Left ventricle myocardium superior (tissue), 1 donor: ENCODE data around the gene SLC35E1. TPM values are rescaled to one million over a fixed set of nuclear protein-coding genes. Genes with fewer than 3 reads are reported as not detected.

Experiments used
- ATAC-seq: fragments of 200-7000 bp; cut with Tn5 transposase; one replicate; pipeline ENCODE4 v1.9.1; 2020; ENCODE audit warnings: mild to moderate bottlenecking, moderate library complexity
- DNase-seq: peaks from one replicate; pipeline ENCODE4 v3.0.0-alpha.2; 2020
- intact Hi-C: fragments of 100-400 bp; cut with micrococcal nuclease; formaldehyde crosslinking; loops from one replicate; pipeline ENCODE4 v1.11.0; 2022
- total RNA-seq: library from RNA; stranded (reverse); fragmentation: NEBNext Ultra II Directional; extraction: Animal tissue kit (Norgen Biotek cat#: 25700); gene quantifications from one replicate; pipeline ENCODE4 v1.2.1, GENCODE V29; 2021
- donor health status: DM: no; HTN: yes; CAD: no; lungs with severe emphysema.

Gene SLC35E1
- total RNA-seq, 1 donor from 2014 or later, result 22.9 TPM

DNA sequence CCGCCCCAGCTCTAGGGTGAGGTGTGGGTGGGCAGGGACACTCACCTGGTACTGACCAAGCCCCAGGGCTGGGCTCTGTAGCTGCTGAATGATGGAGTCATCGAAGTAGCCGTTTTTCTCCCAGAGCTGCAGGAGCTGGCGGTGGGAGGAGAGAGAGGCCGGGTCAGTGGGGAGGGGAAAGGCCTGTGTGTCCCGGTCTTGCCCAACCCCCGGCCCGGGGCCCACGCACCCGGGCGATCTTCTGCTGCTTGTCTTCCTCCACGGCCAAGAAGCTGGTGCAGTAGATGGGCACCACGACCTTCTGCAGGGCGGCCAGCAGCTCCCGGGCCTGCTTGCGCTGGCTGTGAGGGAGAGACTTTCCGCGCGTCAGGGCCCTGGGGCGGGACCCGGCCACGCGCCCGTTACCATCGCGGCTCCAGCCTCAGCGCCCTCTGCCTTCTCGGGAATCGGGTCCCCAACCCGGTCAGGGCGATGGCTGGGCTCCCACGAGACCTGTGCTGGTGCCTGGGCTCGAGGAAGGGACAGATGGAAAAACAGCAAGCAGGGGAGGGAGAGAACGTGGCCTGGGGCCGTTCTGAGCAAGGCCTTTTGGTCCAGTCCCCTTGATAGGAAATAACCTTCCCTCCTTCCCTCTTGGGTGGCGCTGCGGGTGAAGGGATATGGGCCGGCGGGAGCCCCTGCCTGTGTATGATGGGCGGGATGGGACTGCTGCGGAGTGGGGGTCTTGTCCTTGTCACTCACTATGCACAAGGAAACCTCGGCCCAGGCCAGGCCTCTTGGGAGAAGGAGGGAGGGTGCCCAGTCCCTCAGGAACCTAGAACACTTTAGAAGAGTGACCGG lies 41.5 kb downstream of the SLC35E1 start:
- DNase-seq (no peak), ATAC-seq (no peak)
- intact Hi-C loops, result no loop called here

GRCh38 chr19:16529466-16530144 lies 42.6 kb downstream of the SLC35E1 start:
- DNase-seq, result no peak
- no peak for ATAC-seq
- intact Hi-C loops, result no loop called here

DNA sequence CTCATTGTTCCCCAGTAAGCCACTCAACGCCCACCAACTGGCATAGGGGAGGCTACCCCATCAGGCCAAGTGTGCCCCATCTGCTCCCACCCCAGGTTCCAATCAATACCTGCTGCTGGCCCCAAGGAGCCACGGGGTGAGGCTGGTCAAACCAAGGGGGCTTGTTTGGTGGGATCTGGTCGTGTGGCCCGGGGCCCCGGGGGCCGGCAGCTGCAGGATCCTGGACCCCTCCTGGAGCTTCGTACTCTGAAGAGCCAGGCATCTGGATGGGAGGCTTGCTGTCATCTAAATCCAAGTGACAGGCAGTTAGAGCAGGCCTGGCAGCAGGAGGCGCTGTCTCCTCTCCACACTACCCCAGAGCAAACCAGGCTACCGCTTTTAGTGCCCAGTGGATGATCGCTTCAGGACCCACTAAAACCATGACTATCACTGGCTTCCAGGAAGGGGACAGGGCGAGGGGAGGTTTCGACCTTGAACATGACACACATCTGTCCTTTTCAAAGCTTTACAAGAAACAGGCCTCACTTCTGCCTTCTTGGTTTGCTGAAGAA lies 44.2 kb downstream of the SLC35E1 start:
- DNase-seq (no peak), ATAC-seq (no peak)
- intact Hi-C loops, result no loop called here

DNA sequence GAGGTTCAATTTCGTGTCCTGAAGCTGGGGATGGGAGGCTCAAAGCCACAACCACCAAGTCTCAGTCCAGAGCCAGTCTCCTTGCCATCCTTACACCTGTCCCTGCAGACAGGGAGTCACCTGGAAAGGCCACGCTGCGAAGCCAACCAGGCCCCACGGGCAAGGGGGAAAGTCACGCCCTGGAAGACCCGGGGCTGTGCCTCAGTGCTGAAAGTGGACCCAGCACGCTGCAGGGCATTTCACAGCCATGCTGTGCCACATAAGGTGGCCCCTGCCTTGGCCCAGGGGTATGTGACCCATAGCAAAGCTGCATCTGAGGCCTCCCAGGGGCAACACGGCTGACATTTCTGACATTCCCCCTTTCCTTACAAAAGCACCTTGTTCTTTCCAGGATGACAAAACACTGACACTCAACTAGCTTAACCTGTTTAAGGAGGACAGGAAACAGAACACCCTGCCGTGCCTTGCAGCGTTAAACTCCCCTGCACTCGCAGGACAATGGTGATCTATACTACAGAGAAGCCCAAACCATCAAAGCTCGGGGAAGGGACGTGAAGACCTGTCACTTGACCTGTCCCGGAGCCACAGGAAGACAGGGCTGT lies 44.8 kb downstream of the SLC35E1 start:
- ATAC-seq, result no peak
- no peak for DNase-seq
- intact Hi-C loops, result no loop called here

- DNase-seq, result no peak
- ATAC-seq, result no peak
- intact Hi-C loops, result no loop called here
These were observed 46.3 kb downstream of the SLC35E1 start for GRCh38 chr19:16525751-16526481.

DNA sequence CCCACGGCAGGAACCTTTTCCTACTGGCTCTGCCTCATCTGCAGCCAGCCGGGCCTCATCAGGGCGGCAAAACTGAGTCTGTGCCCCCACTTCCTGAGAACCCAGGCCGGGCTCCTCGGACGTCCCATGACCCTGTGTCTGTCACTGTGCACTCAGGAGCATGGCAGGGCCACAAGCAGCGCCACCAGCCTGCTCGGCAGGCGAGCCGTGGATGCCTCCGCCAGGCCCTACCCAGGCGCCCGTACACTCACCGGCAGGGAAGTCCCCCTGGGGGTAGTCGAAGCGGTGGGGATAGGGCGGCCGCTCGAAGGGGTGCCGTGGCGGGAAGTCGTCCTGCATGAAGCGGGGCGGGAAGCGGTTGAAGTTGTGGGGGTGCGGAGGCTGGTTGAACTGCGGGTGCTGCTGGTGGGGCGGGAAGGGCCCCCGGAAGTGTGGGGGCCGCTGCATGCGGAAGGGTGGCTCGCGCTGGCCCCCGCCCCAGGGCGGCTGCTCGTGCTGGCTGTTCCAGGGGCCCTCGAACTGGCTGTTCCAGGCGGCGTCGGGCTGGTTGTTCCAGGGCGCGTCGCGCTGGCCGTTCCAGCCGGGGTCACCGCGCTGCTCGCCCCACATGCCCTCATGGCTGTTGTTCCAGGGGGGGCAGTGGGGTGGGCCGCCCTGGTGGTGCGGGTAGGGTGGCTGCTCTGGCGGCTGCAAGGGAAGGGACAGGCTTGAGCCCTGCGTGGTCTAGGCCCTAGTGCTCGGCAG lies 47.1 kb downstream of the SLC35E1 start:
- ATAC-seq, result peak; percentile 5
- DNase-seq, result no peak
- intact Hi-C loops, result no loop called here

GRCh38 chr19:16522559-16523377 lies 49.4 kb downstream of the SLC35E1 start:
- ATAC-seq (no peak), DNase-seq (no peak)
- intact Hi-C loops, result no loop called here

GRCh38 chr19:16521715-16522289 lies 50.4 kb downstream of the SLC35E1 start:
- intact Hi-C loops, result no loop called here
- ATAC-seq, result no peak
- DNase-seq, result no peak

DNA sequence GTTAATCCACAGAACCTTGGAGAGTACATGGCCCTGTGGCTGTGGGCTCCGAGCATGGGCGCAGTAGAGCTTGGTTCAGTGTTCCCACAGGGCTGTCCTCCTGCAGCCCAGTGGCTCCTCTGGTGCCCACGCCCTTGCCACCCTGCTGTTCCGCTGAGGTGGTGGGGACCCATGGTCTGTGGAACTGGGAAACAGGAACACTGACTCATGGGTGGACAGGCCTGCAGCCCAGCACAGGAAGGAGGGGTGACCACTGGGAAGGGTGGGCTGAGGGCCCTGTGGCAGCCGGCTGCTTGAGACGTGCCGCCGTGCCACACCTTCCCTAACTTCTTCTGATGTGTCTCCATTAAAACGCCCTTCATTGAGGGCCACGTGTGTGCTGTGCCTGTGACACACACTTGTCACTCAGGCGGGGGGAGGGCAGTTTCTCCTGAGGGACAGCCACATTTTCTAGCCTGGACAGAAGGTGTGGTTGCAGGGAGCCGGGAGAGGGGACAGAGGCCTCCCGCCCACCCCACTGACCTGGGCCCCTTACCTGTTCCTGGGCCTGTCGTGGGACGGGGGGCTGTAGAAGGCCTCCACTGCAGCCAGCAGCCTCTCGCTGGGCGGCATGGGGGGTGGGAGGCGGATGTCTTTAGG lies 51.1 kb downstream of the SLC35E1 start:
- intact Hi-C loops, result no loop called here

DNA sequence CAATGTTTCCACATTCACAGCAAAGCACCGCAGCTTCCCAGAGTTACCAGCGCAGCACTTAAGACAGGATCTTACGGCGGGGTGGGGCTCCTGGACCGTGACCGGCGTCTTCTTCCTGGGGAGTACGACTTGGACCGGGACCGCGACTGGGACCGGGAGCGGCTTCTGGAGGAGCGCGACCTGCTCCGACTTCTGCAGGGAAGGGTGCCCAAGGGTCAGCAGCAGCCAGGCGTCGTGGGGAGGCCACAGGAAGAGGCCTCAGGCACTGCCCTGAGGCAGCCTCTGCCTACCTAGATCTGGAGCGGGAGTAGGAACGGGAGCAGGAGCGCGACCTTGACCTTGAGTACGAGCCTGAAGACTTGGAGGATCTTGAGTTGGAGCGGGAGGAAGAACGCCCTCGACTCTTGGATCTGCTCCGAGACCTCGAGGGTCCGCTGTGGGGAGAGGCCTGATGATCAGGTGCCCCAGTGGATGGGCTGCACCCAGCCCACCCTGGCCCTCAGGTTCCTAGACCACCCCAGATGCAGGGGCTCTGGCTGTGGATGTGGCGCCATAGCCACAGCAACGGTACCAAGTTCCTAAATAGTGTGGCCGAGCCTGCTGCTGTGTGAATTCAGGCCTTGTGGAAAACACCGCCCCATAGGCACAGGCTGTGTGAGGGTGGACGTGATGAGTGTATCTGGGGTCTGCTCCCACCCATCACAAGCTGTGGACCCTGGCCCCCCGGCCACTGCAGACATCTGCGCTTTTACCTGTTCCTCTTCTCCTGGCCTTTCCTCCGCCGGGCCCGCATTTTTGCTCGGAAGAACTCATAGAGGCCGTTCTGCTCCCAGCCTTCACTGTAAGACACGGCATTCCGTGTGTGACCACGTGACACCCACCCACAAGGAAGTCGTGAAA lies 51.9 kb downstream of the SLC35E1 start:
- no peak for ATAC-seq
- DNase-seq, result no peak
- intact Hi-C loops, result no loop called here

More for the DNA sequence above, 51.1 kb downstream of the SLC35E1 start:
- DNase-seq, result no peak
- no peak for ATAC-seq

GRCh38 chr19:16519230-16519687 lies 53.0 kb downstream of the SLC35E1 start:
- no peak for DNase-seq
- ATAC-seq, result no peak
- intact Hi-C loops, result no loop called here

- DNase-seq (no peak), ATAC-seq (no peak)
- intact Hi-C loops, result no loop called here
These were observed 53.6 kb downstream of the SLC35E1 start for GRCh38 chr19:16518483-16519229.

- DNase-seq (no peak), ATAC-seq (peak; percentile 5)
- intact Hi-C loops, result no loop called here
These were observed 54.2 kb downstream of the SLC35E1 start for GRCh38 chr19:16518061-16518460.

DNA sequence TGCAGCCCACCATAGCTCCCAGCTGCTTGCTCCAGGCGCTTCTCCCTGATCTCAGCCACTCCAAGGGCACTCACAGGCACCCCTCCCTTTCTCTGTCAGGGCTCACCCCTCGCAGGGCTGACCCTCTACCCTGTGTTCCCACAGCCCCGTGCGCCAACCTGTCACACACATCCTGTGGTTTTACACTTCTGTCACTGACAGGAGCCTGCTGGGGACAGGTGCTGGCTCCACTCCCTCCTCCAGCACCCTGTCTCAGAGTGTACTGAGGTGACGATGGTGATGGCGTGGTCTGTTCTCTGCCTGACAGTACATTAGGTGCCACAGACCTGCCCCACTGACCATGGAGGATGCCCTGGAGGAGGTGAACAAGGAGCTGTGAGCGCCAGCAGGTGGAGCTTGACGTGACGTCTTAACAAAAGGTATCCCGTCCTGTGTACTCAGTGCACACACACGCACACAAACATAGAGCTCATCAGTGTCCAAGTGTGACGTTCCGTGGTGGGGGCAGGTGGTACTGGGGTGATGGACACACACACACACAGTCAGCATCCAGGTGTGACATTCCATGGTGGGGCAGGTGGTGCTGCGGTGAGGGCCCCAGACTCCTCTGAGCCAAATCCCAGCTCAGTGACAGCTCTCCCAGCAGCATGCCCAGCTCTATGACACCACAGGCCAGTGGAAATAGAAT lies 55.1 kb downstream of the SLC35E1 start:
- ATAC-seq (no peak), DNase-seq (no peak)
- intact Hi-C loops, result no loop called here

DNA sequence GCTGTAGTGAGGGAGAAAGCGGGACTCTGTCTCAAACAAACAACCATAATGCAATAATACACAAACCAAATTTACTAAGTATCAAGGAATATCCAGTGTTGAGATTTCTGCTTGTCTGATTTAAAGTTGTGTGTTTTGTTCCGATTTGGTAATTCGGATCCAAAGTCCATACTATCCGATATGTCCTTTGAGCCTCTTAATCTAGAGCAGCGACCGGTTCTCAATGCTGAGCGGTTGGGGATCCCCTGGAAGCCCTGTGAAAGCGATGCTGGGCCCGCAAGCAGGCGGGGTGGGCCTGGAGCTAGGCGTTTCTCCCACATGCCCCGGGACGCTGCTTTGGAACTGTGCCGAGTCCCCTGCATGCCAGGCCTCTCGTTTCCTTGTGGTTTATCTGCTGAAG lies 55.8 kb downstream of the SLC35E1 start:
- ATAC-seq (no peak), DNase-seq (no peak)
- intact Hi-C loops, result no loop called here
